ENCODE results near the gene RPRD1B.

Gene RPRD1B

DNA sequence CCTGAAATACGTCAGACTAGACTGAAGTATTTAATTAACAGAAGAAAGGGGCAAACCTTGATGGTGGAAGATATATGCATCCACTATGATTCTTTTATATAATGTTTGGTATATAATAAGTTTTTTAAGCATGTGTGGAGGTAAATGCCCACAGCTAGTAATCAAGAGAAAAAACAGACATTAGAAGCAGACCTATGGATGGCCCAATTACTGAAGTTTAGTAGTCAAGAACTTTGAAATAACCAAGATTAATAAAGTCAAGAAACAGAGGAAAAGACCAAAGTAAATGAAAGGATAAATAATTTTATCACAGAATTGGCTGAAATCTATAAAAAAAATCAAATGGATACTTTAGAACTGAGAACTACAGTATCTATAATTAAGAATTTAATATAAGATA lies 15.6 kb upstream of the RPRD1B start:
- no peaks in the 10 kb centered on the region for H3K9me3 ChIP-seq
- TF ChIP-seq, protein P1, sequence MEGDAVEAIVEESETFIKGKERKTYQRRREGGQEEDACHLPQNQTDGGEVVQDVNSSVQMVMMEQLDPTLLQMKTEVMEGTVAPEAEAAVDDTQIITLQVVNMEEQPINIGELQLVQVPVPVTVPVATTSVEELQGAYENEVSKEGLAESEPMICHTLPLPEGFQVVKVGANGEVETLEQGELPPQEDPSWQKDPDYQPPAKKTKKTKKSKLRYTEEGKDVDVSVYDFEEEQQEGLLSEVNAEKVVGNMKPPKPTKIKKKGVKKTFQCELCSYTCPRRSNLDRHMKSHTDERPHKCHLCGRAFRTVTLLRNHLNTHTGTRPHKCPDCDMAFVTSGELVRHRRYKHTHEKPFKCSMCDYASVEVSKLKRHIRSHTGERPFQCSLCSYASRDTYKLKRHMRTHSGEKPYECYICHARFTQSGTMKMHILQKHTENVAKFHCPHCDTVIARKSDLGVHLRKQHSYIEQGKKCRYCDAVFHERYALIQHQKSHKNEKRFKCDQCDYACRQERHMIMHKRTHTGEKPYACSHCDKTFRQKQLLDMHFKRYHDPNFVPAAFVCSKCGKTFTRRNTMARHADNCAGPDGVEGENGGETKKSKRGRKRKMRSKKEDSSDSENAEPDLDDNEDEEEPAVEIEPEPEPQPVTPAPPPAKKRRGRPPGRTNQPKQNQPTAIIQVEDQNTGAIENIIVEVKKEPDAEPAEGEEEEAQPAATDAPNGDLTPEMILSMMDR (IDR thresholded peaks at IDR 0.05; ENCODE audit: low read depth, low read length): no peak
- peaks cover 39% of the 10 kb centered on the region for H3K36me3 ChIP-seq
- no peaks in the 10 kb centered on the region for H3K4me1 ChIP-seq
- H3K4me3 ChIP-seq (ENCODE audit: low read depth, low read length): no peak overlapping the region
- no peak for DNase-seq
- no peaks in the 10 kb centered on the region for H3K27me3 ChIP-seq

DNA sequence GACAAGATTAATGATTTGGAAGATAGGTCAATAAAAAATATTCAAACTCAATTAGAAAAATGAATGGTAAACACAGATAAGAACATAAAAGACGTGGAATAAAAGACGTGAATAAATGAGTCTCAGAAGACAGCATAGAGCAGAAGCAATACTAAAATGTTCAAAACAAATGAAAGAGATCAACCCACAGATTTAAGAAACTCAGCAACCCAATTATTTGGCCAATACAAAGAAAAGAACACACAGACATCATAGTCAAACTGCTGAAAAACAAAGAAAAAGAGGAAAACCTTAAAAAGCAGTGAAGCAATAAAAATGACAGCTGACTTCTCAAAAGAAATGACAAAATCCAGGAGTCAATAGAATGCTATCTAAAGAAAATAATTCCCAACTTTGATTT lies 15.2 kb upstream of the RPRD1B start:
- H3K4me1 ChIP-seq: no peaks in the 10 kb centered on the region
- no peaks in the 10 kb centered on the region for H3K9me3 ChIP-seq
- no peak for DNase-seq
- no peaks in the 10 kb centered on the region for H3K27me3 ChIP-seq
- H3K4me3 ChIP-seq (ENCODE audit: low read depth, low read length): no peak overlapping the region
- peaks cover 35% of the 10 kb centered on the region for H3K36me3 ChIP-seq
- TF ChIP-seq, protein P1 (IDR thresholded peaks at IDR 0.05; ENCODE audit: low read depth, low read length): no peak

DNA sequence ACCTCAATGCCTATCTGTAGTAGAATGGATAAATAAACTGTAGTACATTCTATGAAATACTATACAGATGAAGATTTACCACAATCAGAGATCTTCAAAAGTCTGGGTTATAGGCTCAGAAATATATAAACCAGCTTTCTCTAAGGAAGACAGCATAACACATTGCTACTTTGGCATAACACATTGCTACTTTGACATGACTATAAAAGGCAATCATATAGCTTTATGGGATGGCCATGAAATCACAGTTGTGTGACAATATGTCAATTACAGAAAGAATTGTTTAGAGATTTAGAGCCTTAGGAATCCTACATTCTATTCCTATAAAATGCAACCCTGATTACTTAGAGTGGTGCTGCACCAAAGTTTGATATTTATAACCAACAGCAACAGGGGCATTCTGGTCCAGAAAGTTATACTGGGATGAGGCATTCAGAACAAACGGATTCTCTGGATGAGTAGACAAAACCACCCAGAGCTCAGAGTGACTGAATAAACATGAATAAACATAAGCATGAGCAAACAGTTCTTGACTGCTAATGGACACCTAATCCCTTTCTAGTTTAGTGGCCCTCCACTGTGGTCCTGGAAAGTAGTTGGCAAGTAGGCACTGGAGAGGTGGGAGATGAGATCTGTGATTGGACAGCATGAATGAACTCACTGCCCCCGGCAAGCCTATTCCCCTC lies 12.3 kb upstream of the RPRD1B start:
- Histone ChIP-seq H3K36me3 (peaks cover 28% of the 10 kb centered on the region), H3K4me1 (no peaks in the 10 kb centered on the region), H3K9me3 (no peaks in the 10 kb centered on the region), H3K27me3 (no peaks in the 10 kb centered on the region), H3K4me3 (ENCODE audit: low read depth, low read length) (no peak overlapping the region)
- no peak for DNase-seq
- TF ChIP-seq, protein P1 (IDR thresholded peaks at IDR 0.05; ENCODE audit: low read depth, low read length): no peak

DNA sequence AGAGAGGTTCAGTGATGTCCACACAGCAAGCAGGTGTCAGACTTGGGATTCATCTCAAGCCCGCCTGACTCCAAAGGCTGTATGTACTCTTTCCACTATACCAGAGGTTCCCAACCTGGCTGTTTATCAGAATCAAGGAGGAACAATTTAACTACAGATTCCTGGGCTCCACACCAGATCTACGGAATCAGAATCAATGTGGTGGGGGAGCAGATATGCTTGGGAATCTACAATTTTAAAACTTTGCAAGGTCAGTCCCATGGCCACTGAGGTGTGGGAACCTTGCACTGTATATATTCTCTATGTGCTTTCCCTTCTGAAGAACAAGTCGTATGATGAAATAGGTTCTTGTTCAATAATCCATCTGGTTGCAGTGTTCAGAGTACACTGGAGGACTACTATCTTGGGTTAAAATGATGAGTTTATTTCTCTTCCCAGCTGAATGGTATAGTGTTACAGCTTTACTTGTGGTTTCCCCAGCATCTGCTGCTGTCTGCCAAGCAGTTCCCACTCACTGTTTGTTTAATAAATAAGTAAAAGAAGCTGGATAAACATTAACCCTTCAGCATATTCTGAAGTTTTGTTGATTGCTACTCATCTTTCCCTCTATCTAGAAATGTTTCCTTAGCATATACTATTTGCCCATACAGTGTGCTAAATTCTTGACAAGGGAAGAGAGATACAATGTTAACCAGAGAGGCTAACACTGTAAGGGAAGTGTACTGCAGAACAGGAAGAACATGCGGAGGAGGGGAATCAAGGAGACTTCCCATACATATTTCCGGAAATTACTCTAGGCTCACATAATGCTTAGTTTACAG lies 10.2 kb upstream of the RPRD1B start:
- no peaks in the 10 kb centered on the region for H3K4me1 ChIP-seq
- no peak for DNase-seq
- H3K4me3 ChIP-seq (ENCODE audit: low read depth, low read length): no peak overlapping the region
- H3K9me3 ChIP-seq: no peaks in the 10 kb centered on the region
- no peaks in the 10 kb centered on the region for H3K27me3 ChIP-seq
- TF ChIP-seq, protein P1 (IDR thresholded peaks at IDR 0.05; ENCODE audit: low read depth, low read length): no peak
- peaks cover 8% of the 10 kb centered on the region for H3K36me3 ChIP-seq

DNA sequence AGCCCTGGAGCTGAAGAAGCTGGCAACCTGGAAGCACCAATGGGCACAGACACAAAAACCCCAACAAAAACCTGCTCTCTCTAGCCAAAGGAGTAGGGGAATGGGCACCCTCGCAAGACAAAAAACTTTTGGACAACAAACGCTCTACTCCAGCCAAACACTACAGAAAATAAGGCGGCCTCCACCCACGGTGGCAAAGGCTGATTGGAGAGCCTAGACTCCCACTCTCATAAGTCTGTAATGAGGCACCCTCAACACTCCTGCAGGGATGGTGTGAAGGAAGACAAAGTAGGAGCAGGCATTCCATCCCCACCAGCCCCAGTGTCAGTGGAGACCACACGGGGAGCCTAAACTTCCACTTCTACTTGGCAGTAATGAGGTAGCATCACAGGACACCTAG lies 9.1 kb upstream of the RPRD1B start:
- Histone ChIP-seq H3K4me3 (ENCODE audit: low read depth, low read length) (no peak overlapping the region), H3K4me1 (no peaks in the 10 kb centered on the region), H3K9me3 (no peaks in the 10 kb centered on the region), H3K36me3 (peaks cover 4% of the 10 kb centered on the region; the same call in 1 of the 2 replicates), H3K27me3 (no peaks in the 10 kb centered on the region)
- TF ChIP-seq, protein P1 (IDR thresholded peaks at IDR 0.05; ENCODE audit: low read depth, low read length): no peak
- no peak for DNase-seq

DNA sequence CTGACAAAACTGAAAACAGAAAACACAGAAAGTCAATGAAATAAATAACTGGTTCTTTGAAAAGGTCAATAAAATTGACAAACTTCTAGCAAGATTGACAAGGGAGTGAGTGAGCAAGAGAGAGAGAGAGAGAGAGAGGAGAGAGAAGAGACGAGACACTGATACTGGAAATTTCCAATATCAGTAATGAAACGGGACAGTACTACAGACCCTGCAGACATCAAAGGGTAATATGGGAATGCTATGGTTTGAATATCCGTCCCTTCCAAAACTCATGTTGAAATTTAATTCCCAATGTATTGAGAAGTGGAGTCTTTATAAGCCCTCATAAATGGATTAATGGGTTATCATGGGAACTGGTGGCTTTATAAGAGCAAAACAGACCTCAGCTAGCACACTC lies 4.1 kb upstream of the RPRD1B start:
- peaks cover 2% of the 10 kb centered on the region; the same call in 1 of the 2 replicates for H3K36me3 ChIP-seq

More for the DNA sequence above, 4.1 kb upstream of the RPRD1B start:
- Histone ChIP-seq H3K4me3 (ENCODE audit: low read depth, low read length) (no peak overlapping the region), H3K9me3 (no peaks in the 10 kb centered on the region), H3K27me3 (no peaks in the 10 kb centered on the region), H3K4me1 (no peaks in the 10 kb centered on the region; the same call in 1 of the 2 replicates)
- TF ChIP-seq, protein P1 (IDR thresholded peaks at IDR 0.05; ENCODE audit: low read depth, low read length): no peak
- no peak for DNase-seq
